CD4-positive, alpha-beta T cell treated with Interleukin-15 for 4 hours (primary cell): Measurements from ENCODE around the gene SLC30A4.
A peak's percentile ranks its signal among the peaks of the same experiment; 100 is the strongest.

Source experiments
- DNase-seq: peaks from one replicate; pipeline ENCODE4 v3.0.0-alpha.2; 2020; ENCODE audit warnings: low spot score

The SLC30A4 gene

DNA sequence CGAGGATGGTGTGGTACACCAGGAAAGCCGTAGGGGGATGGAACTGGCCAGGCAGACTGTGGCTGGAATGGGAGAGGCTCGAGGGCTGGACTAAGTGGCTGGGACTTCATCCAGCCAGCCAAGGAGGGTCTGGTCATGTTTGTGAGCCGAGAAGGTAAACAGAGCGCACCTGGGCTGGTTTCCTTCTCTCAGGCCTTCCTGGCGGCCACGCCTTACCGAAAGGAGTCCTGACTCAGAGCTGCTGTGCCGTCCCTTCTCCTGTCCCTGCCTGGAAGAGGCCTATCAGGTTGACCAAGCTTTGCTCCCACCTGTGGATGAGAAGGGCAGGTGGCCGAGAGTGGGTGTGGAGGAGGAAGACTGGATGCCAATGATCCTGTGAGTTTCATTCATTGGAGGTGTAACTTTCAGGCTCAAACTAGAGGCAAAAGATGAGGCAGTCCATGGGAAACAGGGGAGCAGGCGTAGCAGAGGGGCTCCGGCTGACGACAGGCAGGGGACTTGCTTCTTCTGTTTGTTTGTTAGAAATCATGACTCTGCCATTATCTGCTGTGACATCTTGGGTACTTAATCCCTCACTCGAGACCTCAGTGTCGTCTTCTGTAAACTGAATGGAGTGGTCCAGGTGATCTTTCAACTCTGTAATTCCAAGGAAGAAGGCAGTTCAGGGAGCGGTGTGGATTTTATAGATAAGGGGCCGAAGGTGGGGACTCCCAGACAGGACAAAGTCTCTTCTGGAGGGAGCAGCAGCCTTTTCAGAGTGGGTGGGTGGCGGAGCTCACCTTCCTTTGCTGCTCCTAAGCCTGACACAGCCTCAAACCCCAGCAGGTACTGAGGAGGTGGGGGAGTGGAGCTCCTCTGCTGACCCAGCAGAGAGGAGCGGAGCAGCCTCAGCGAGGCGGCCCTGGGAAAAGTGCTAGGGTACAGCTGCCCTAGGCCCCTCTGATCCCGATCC lies 72.4 kb downstream of the SLC30A4 start:
- no peak for DNase-seq

- no peak for DNase-seq
Observed at GRCh38 chr15:45449395-45449794, 73.2 kb downstream of the SLC30A4 start.

GRCh38 chr15:45448066-45448915 lies 74.3 kb downstream of the SLC30A4 start:
- DNase-seq = peak; percentile 17

DNA sequence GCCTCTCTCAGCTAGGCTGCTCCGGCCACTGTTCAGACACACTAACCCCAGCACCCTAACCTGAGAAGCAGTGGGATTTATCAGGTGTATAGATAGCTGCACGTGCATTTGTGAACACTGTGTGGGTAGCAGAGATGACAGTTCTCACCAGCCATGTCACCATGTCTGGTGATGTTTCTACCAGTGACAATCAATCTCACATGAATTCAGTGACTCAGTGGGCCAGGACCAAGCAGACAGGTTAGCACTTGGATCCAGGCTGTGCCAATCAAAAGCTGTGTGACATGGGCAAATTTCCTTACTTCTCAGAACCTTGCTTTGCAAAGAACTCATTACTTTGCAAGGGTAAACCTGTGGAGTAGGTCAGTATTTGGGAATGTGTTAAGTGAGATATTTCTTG lies 78.9 kb downstream of the SLC30A4 start:
- no peak for DNase-seq

- no peak for DNase-seq
Observed at GRCh38 chr15:45442507-45443135, 79.9 kb downstream of the SLC30A4 start.

DNA sequence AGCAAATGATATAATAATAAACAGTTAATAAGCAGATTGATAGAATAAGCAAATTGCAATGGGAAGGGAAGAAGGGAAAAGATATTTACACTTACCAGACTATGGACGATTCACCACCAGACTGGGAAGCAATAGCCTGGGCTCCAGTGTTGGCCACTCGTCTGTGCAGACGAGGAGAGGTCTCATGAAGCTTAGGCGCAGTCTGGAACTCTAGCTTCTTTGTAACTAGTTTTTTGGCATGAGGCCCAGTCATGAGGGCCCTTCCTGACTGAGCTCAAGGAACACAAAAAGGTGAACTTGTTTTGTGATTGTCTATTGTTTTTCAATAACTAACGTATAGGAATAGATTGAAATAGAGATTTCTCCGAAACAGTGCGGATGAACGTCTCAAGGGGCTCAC lies 80.9 kb downstream of the SLC30A4 start:
- DNase-seq = no peak

GRCh38 chr15:45441036-45441435 lies 81.5 kb downstream of the SLC30A4 start:
- DNase-seq = no peak

DNA sequence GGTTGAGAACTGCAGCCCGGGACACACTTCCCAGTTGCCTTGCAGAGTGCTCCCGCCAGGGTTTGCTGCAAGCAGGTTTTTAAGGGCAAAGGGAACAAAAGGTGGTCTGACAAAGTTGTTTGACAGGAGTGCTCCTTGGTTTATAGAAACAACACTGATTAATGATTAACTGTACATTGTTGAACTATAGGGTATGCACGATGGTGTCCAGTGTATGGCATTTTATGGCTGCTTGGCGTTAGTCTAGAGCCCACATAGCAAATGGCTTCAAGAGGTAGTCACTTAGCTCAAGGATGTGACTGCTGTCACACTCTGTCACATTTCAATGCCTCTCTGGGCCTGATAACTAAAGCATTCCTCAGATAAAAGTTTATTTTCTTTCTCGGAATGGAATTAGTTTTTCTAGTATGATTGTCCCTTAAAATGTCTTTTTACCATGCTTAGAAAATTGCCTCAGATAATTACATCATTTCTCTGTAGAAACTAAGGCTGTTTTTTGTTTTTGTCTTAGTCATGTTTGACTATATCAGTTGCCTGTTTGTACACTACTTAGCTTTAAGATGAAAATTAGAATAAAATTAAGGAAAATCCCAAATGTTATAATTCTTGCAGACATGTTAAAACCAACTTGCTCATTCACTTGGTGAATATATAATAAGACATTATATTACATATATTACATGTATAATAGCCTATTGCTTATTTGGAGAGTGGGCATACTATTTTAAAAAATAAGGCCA lies 82.9 kb downstream of the SLC30A4 start:
- no peak for DNase-seq

GRCh38 chr15:45435124-45435903 lies 87.2 kb downstream of the SLC30A4 start:
- no peak for DNase-seq

GRCh38 chr15:45434078-45434567 lies 88.4 kb downstream of the SLC30A4 start:
- no peak for DNase-seq

GRCh38 chr15:45431511-45431910 lies 91.0 kb downstream of the SLC30A4 start:
- no peak for DNase-seq

- peak; percentile 82 for DNase-seq
Observed at GRCh38 chr15:45429941-45430792, 92.4 kb downstream of the SLC30A4 start.
